K562 (cell line): ENCODE results near the gene HIP1R. TPM values are rescaled to one million over a fixed set of nuclear protein-coding genes. Genes with fewer than 3 reads are reported as not detected.

Experiments
- CBFA2T2 ChIP-seq: fragments of 450-650 bp; conservative IDR thresholded peaks from 2 replicates; pipeline ENCODE4 v1.6.1; 2017; ENCODE audit warnings: mild to moderate bottlenecking
- CBX3 ChIP-seq, 2 experiments: IDR thresholded peaks; 1 replicate in 1 of 2; 2 replicates in 1 of 2; pipeline ENCODE4 v1.6.1; 2012; ENCODE audit warnings: inconsistent platforms in 2 of 2, low read length in 2 of 2, borderline replicate concordance in 1 of 2, control low read depth in 1 of 2
- ESRRA ChIP-seq: fragments of 450-650 bp; IDR thresholded peaks from 2 replicates; pipeline ENCODE4 v1.6.1; 2014; ENCODE audit warnings: low read depth, mild to moderate bottlenecking, moderate library complexity, borderline replicate concordance
- FOXM1 ChIP-seq, 2 experiments: fragments of 450-650 bp in 1 of 2; sonication (generic) in 1 of 2; formaldehyde crosslinking in 1 of 2; IDR thresholded peaks; 2 replicates each; pipeline versions ENCODE4 v1.6.1 to v1.9.0; 2017 to 2022; ENCODE audit warnings: low read depth in 2 of 2, mild to moderate bottlenecking in 2 of 2, missing genetic modification reagents in 1 of 2, moderate library complexity in 1 of 2
- ID3 ChIP-seq, 2 experiments: fragments of 250-450 bp in 1 of 2; fragments of 450-650 bp in 1 of 2; sonication (Bioruptor Pico) in 1 of 2; IDR thresholded peaks; 2 replicates each; pipeline versions ENCODE4 v1.6.1 to v1.8.0; 2016 to 2021; ENCODE audit warnings: mild to moderate bottlenecking in 2 of 2, moderate library complexity in 2 of 2, missing compliant biosample characterization in 1 of 2, missing genetic modification characterization in 1 of 2
- MAZ ChIP-seq, 2 experiments: fragments of 450-650 bp in 1 of 2; sonication (generic) in 1 of 2; formaldehyde crosslinking; IDR thresholded peaks in 1 of 2; conservative IDR thresholded peaks in 1 of 2; 2 replicates each; pipeline versions ENCODE4 v1.4.0 to v1.5.0; 2020; ENCODE audit warnings: mild to moderate bottlenecking in 1 of 2, missing genetic modification reagents in 1 of 2
- MEF2A ChIP-seq: IDR thresholded peaks from 2 replicates; pipeline ENCODE4 v1.6.1; 2011; ENCODE audit warnings: low read depth, mild to moderate bottlenecking, low read length, moderate library complexity; ENCODE audit not compliant: control insufficient read depth
- MTA1 ChIP-seq: fragments of 450-650 bp; IDR thresholded peaks from 2 replicates; pipeline ENCODE4 v1.6.1; 2017; ENCODE audit warnings: borderline replicate concordance
- PHF20 ChIP-seq: fragments of 450-650 bp; IDR thresholded peaks from 2 replicates; pipeline ENCODE4 v1.6.1; 2018; ENCODE audit not compliant: partially characterized antibody
- POLR2B ChIP-seq: fragments of 450-650 bp; IDR thresholded peaks from 2 replicates; pipeline ENCODE4 v1.6.1; 2018; ENCODE audit warnings: low read depth; ENCODE audit not compliant: partially characterized antibody
- RB1 ChIP-seq: fragments of 450-650 bp; IDR thresholded peaks from 2 replicates; pipeline ENCODE4 v1.6.1; 2017; ENCODE audit warnings: low read depth, mild to moderate bottlenecking
- SIN3A ChIP-seq, 2 experiments: fragments of 150-350 bp in 1 of 2; IDR thresholded peaks; 2 replicates each; pipeline ENCODE4 v1.6.1; 2011 to 2016; ENCODE audit warnings: borderline replicate concordance in 2 of 2, low read depth in 2 of 2, low read length in 2 of 2, mild to moderate bottlenecking in 2 of 2, moderate library complexity in 2 of 2; ENCODE audit not compliant: control insufficient read depth in 1 of 2
- SIN3B ChIP-seq: fragments of 450-650 bp; IDR thresholded peaks from 2 replicates; pipeline ENCODE4 v1.6.1; 2017; ENCODE audit warnings: low read depth, mild to moderate bottlenecking, moderate library complexity
- TOE1 ChIP-seq, 2 experiments: fragments of 450-650 bp in 1 of 2; sonication (generic) in 1 of 2; formaldehyde crosslinking in 1 of 2; IDR thresholded peaks; 2 replicates each; pipeline versions ENCODE4 v1.7.1 to v1.8.0; 2016 to 2022; ENCODE audit warnings: borderline replicate concordance in 2 of 2, mild to moderate bottlenecking in 2 of 2, antibody characterized with exemption in 1 of 2, inconsistent platforms in 1 of 2, low read depth in 1 of 2, missing genetic modification reagents in 1 of 2, moderate library complexity in 1 of 2
- TRIM25 ChIP-seq: fragments of 450-650 bp; IDR thresholded peaks from 2 replicates; pipeline ENCODE4 v1.7.0; 2016; ENCODE audit warnings: borderline replicate concordance
- YY1 ChIP-seq, 3 experiments: IDR thresholded peaks; 2 replicates each; pipeline ENCODE4 v1.6.1; 2011; ENCODE audit warnings: low read length in 2 of 3, mild to moderate bottlenecking in 2 of 3, moderate library complexity in 2 of 3, borderline replicate concordance in 1 of 3, control low read depth in 1 of 3, low read depth in 1 of 3; ENCODE audit not compliant: insufficient read depth in 3 of 3, insufficient replicate concordance in 2 of 3, control insufficient read depth in 1 of 3, insufficient read length in 1 of 3; ENCODE audit errors: extremely low read depth in 1 of 3
- ZNF354B ChIP-seq: fragments of 250-450 bp; sonication (Bioruptor Pico); IDR thresholded peaks from 2 replicates; pipeline ENCODE4 v1.4.0; 2020
- polyA plus RNA-seq, 8 experiments: library from polyadenylated mRNA; depleted of rRNA in 4 of 8; stranded (reverse) in 5 of 8; unstranded in 3 of 8; fragments of >200 nt; fragmentation: Nextera tagmentation in 2 of 8; fragmentation: Illumina TruSeq in 1 of 8; extraction: Ambion mirVana in 2 of 8; extraction: Trizol in 1 of 8; gene quantifications; 2 replicates each; pipeline versions ENCODE4 v1.2.1 to v1.2.3, GENCODE V29; 2011 to 2014; ENCODE audit warnings: inconsistent platforms in 1 of 8, missing spikeins in 1 of 8
- total RNA-seq, 7 experiments: library from RNA; depleted of rRNA in 6 of 7; stranded (reverse); fragments of >200 nt in 6 of 7; fragmentation: Illumina TruSeq in 2 of 7; extraction: Trizol in 2 of 7; gene quantifications; 2 replicates each; pipeline versions ENCODE4 v1.2.1 to v1.2.3, GENCODE V29; 2011 to 2021; ENCODE audit warnings: low replicate concordance in 1 of 7
- TF ChIP-seq, protein P1 (sequence below): sonication (generic); formaldehyde crosslinking; IDR thresholded peaks from 2 replicates; pipeline ENCODE4 v1.8.0; 2022; ENCODE audit warnings: mild to moderate bottlenecking, missing genetic modification reagents

Gene HIP1R
- total and polyA plus RNA-seq, 9 of the 15 experiments (the other 6 are each of a cell fraction or from before 2014, with no cell fraction given), result 0.15 to 31.0 (median 14.2) TPM

DNA sequence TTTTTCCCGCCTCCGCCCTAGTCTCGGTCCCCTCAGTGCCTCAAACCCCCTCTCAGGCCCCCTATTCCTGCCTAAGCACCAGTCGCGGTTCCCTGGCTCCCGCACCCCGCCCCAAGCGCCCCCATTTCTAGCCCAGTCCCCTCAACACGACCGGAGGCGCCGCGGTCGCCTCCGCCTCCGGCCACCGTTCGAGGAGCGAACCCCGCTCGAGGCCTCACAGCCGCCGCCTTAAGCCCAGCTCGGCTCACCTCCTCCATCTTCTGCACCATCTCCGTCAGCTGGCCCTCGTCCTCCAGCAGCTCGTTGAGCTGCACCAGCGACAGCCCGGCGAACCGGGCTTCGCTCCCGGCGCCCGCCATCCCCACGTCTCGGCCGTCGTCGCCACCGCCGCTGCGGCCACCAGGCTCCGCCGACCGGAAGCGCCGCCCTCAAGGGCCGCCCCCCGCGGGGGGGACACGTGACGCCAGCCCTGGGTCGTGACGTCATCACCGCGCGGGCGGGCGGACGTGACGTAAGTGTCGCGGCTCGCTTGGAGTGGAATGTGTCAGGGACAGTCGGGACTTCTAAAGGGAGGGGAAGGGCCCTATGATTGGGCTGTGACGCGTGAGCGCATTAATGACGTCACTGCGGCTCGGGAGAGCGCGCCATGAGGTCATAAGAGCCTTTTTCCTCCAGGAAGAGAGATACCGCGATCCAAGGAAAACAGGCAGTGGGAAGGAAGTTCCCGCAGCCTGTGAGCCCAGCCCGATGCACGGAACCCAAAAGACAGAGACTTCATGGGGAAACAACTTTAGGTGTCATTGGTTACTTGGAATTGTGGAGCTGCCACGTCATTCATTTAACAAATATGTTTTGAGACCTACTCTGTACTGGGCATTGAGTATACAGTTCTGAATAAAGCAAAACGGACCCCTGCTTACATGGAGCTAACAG lies 60.7 kb downstream of the HIP1R start, which contains the start of gene VPS37B (continued):
- TF ChIP-seq MAZ (CRISPR knock-in tag; conservative IDR thresholded peaks at IDR 0.05 in 1 of 2, IDR thresholded peaks at IDR 0.05 in 1 of 2) (peak; percentile 94 to 98), TRIM25 (no peak), ID3 (CRISPR knock-in tag; IDR thresholded peaks at IDR 0.05) (no peak), ID3 (tag; IDR thresholded peaks at IDR 0.05) (peak; percentile 93), CBFA2T2 (peak; percentile 48; the same call in 1 of the 2 replicates), CBX3 (IDR thresholded peaks at IDR 0.05; ENCODE audit: borderline replicate concordance in 1 of 2, low read length in 2 of 2) (peak in 1 of 2 experiments; percentile 86; a peak in 2 of 3 replicates), ZNF354B (no peak), PHF20 (peak; percentile 70), YY1 (IDR thresholded peaks at IDR 0.05; ENCODE audit: borderline replicate concordance in 1 of 3, control insufficient read depth in 1 of 3, extremely low read depth in 1 of 3, insufficient read depth in 3 of 3, insufficient read length in 1 of 3, insufficient replicate concordance in 2 of 3, low read depth in 1 of 3, low read length in 2 of 3) (peak in 2 of 3 experiments; percentile 79 to 90), TOE1 (IDR thresholded peaks at IDR 0.05; ENCODE audit: borderline replicate concordance) (peak; percentile 72; the same call in 1 of the 2 replicates), TOE1 (CRISPR knock-in tag; IDR thresholded peaks at IDR 0.05; ENCODE audit: borderline replicate concordance, low read depth) (peak; percentile 82; the same call in 1 of the 2 replicates), FOXM1 (IDR thresholded peaks at IDR 0.05; ENCODE audit: low read depth) (0 out of 2 replicates have a peak, but pooled peaks have one; percentile 40), FOXM1 (CRISPR knock-in tag; IDR thresholded peaks at IDR 0.05; ENCODE audit: low read depth) (0 out of 2 replicates have a peak, but pooled peaks have one; percentile 44), POLR2B (peak; percentile 81), SIN3B (peak; percentile 72), SIN3A (IDR thresholded peaks at IDR 0.05; ENCODE audit: borderline replicate concordance in 2 of 2, control insufficient read depth in 1 of 2, low read depth in 2 of 2, low read length in 2 of 2) (peak; percentile 25 to 37; a peak in 1 of 4 replicates), MTA1 (peak; percentile 81), MEF2A (no peak), ESRRA (peak; percentile 95), RB1 (peak; percentile 95)
- TF ChIP-seq, protein P1, sequence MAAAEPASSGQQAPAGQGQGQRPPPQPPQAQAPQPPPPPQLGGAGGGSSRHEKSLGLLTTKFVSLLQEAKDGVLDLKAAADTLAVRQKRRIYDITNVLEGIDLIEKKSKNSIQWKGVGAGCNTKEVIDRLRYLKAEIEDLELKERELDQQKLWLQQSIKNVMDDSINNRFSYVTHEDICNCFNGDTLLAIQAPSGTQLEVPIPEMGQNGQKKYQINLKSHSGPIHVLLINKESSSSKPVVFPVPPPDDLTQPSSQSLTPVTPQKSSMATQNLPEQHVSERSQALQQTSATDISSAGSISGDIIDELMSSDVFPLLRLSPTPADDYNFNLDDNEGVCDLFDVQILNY (CRISPR knock-in tag), result peak; percentile 87; the same call in 1 of the 2 replicates
